H1 (cell line): ENCODE data around the gene GPNMB. TPM values are rescaled to one million over a fixed set of nuclear protein-coding genes. Genes with fewer than 3 reads are reported as not detected.

Source experiments
- CTCF ChIA-PET: fragments of 300-600 bp; sonication (Branson Sonifier 250); formaldehyde crosslinking; loops from one replicate; lab custom pipeline; 2021; ENCODE audit not compliant: partially characterized antibody; lab: Charles Lee
- POLR2A ChIA-PET: fragments of 300-600 bp; sonication (Branson Sonifier 250); formaldehyde crosslinking; loops from one replicate; lab custom pipeline; 2021; ENCODE audit warnings: inconsistent platforms; ENCODE audit not compliant: partially characterized antibody; lab: Charles Lee
- DNase-seq, 2 experiments: peaks; one replicate each; pipeline versions ENCODE4 v3.0.0 to v3.0.0-alpha.2; 2010 to 2022; ENCODE audit warnings: low spot score in 2 of 2, low read depth in 1 of 2, mixed read lengths in 1 of 2
- FAIRE-seq: peaks from 2 replicates; lab custom pipeline; 2011; peaks lifted over from hg19 to GRCh38; lab: Jason Lieb, UNC
- H2AFZ ChIP-seq: 2 replicates; pipeline ENCODE4 v1.8.1; 2012; ENCODE audit warnings: low read length, inconsistent platforms
- H2AK5ac ChIP-seq: 2 replicates; pipeline ENCODE4 v1.6.1; 2013; ENCODE audit warnings: low read depth, low read length
- H2BK120ac ChIP-seq: replicated peaks from 2 replicates; pipeline ENCODE3; 2013; ENCODE audit warnings: low read depth, low read length, inconsistent platforms
- H2BK12ac ChIP-seq: 2 replicates; pipeline ENCODE4 v1.6.1; 2013; ENCODE audit warnings: low read depth, low read length
- H2BK15ac ChIP-seq: 2 replicates; pipeline ENCODE4 v1.6.1; 2013; ENCODE audit warnings: low read length
- H2BK20ac ChIP-seq: 2 replicates; pipeline ENCODE4 v1.6.1; 2013; ENCODE audit warnings: low read length
- H2BK5ac ChIP-seq: 2 replicates; pipeline ENCODE4 v1.6.1; 2013; ENCODE audit warnings: low read depth, low read length
- H3K14ac ChIP-seq: 2 replicates; pipeline ENCODE4 v1.6.1; 2013; ENCODE audit warnings: inconsistent platforms; ENCODE audit not compliant: insufficient read length
- H3K18ac ChIP-seq: 2 replicates; pipeline ENCODE4 v1.6.1; 2013; ENCODE audit warnings: low read length; ENCODE audit errors: extremely low read depth
- H3K23ac ChIP-seq: 2 replicates; pipeline ENCODE4 v1.6.1; 2013; ENCODE audit warnings: inconsistent platforms; ENCODE audit not compliant: insufficient read length
- H3K23me2 ChIP-seq: 2 replicates; pipeline ENCODE4 v1.6.1; 2013; ENCODE audit warnings: low read depth, low read length
- H3K27ac ChIP-seq: 2 replicates; pipeline ENCODE4 v1.6.1; 2011; ENCODE audit warnings: low read depth, low read length, inconsistent platforms
- H3K27me3 ChIP-seq, 4 experiments: replicated peaks in 1 of 4; 1 replicate in 1 of 4; 2 replicates in 3 of 4; pipeline versions ENCODE4 v1.6.1 to v1.8.1; 2011 to 2013; ENCODE audit warnings: low read length in 3 of 4, mild to moderate bottlenecking in 3 of 4, inconsistent platforms in 2 of 4, mixed read lengths in 2 of 4, moderate library complexity in 1 of 4; ENCODE audit not compliant: control insufficient read depth in 3 of 4, insufficient read depth in 3 of 4; ENCODE audit errors: extremely low read depth in 1 of 4
- H3K36me3 ChIP-seq, 4 experiments: 2 replicates each; pipeline versions ENCODE4 v1.6.1 to v1.8.1; 2011 to 2013; ENCODE audit warnings: mild to moderate bottlenecking in 4 of 4, low read length in 3 of 4, moderate library complexity in 2 of 4, control low read depth in 1 of 4, inconsistent platforms in 1 of 4; ENCODE audit not compliant: insufficient read depth in 4 of 4, control insufficient read depth in 2 of 4
- H3K4ac ChIP-seq: replicated peaks from 2 replicates; pipeline ENCODE3; 2013; ENCODE audit warnings: low read length, low read depth, mixed read lengths, inconsistent platforms; ENCODE audit not compliant: insufficient read length
- H3K4me1 ChIP-seq, 4 experiments: replicated peaks in 1 of 4; 1 replicate in 1 of 4; 2 replicates in 3 of 4; pipeline versions ENCODE4 v1.6.1 to v1.8.1; 2011 to 2013; ENCODE audit warnings: low read length in 3 of 4, inconsistent platforms in 2 of 4, mixed read lengths in 1 of 4; ENCODE audit not compliant: insufficient read depth in 4 of 4, control insufficient read depth in 3 of 4
- H3K4me2 ChIP-seq, 2 experiments: 2 replicates each; pipeline versions ENCODE4 v1.6.1 to v1.8.1; 2011 to 2013; ENCODE audit warnings: low read depth in 2 of 2, low read length in 2 of 2, control low read depth in 1 of 2, inconsistent platforms in 1 of 2, mild to moderate bottlenecking in 1 of 2; ENCODE audit not compliant: insufficient read depth in 1 of 2
- H3K4me3 ChIP-seq, 4 experiments: fragments of 200-600, 300-600 bp in 1 of 4; sonication (generic), shearing (Covaris generic), sonication (Bioruptor Twin) in 1 of 4; 2 replicates each; pipeline versions ENCODE4 v1.5.1 to v1.8.1; 2011 to 2016; ENCODE audit warnings: low read length in 4 of 4, low read depth in 3 of 4, control low read depth in 2 of 4, inconsistent platforms in 2 of 4, mild to moderate bottlenecking in 2 of 4, mixed read lengths in 1 of 4, moderate library complexity in 1 of 4; ENCODE audit not compliant: insufficient read depth in 2 of 4; ENCODE audit errors: extremely low read depth in 1 of 4
- H3K56ac ChIP-seq: replicated peaks from 2 replicates; pipeline ENCODE3; 2013; ENCODE audit warnings: low read depth, mild to moderate bottlenecking, mixed read lengths, low read length, inconsistent platforms; ENCODE audit not compliant: insufficient read length
- H3K79me1 ChIP-seq: 2 replicates; pipeline ENCODE4 v1.6.1; 2013; ENCODE audit warnings: low read depth, low read length, control low read depth
- H3K79me2 ChIP-seq, 2 experiments: 2 replicates each; pipeline versions ENCODE4 v1.6.1 to v1.8.1; 2012 to 2013; ENCODE audit warnings: low read length in 2 of 2, mild to moderate bottlenecking in 2 of 2, inconsistent platforms in 1 of 2; ENCODE audit not compliant: insufficient read depth in 2 of 2, control insufficient read depth in 1 of 2
- H3K9ac ChIP-seq, 4 experiments: replicated peaks in 1 of 4; 1 replicate in 1 of 4; 2 replicates in 3 of 4; pipeline versions ENCODE4 v1.6.1 to v1.8.1; 2011 to 2013; ENCODE audit warnings: low read depth in 3 of 4, low read length in 3 of 4, control low read depth in 2 of 4, mild to moderate bottlenecking in 2 of 4, moderate library complexity in 2 of 4, inconsistent platforms in 1 of 4; ENCODE audit errors: extremely low read depth in 1 of 4
- H3K9me3 ChIP-seq, 2 experiments: 2 replicates each; pipeline versions ENCODE4 v1.6.1 to v1.8.1; 2012 to 2013; ENCODE audit warnings: mild to moderate bottlenecking in 2 of 2, moderate library complexity in 2 of 2, control low read depth in 1 of 2, inconsistent platforms in 1 of 2, low read depth in 1 of 2, low read length in 1 of 2, mixed read lengths in 1 of 2; ENCODE audit not compliant: insufficient read depth in 2 of 2
- H4K20me1 ChIP-seq, 2 experiments: replicated peaks in 1 of 2; 2 replicates each; pipeline versions ENCODE3 to v1.8.1; 2011 to 2013; ENCODE audit warnings: inconsistent platforms in 2 of 2, low read length in 2 of 2, mild to moderate bottlenecking in 1 of 2; ENCODE audit not compliant: insufficient read depth in 2 of 2, control insufficient read depth in 1 of 2
- H4K5ac ChIP-seq: 2 replicates; pipeline ENCODE4 v1.6.1; 2013; ENCODE audit warnings: low read length, low read depth, mixed read lengths, inconsistent platforms; ENCODE audit not compliant: insufficient read length
- H4K8ac ChIP-seq: 2 replicates; pipeline ENCODE4 v1.8.0; 2013; ENCODE audit warnings: mild to moderate bottlenecking, moderate library complexity, low read length, inconsistent platforms; ENCODE audit not compliant: insufficient read depth; ENCODE audit errors: extremely low read depth
- H4K91ac ChIP-seq: replicated peaks from 2 replicates; pipeline ENCODE3; 2013; ENCODE audit warnings: low read length, mixed read lengths, inconsistent platforms; ENCODE audit not compliant: insufficient read length
- BCL11A ChIP-seq, 2 experiments: IDR thresholded peaks; one replicate each; pipeline ENCODE4 v1.6.1; 2011; ENCODE audit warnings: low read depth in 2 of 2, low read length in 2 of 2, mild to moderate bottlenecking in 2 of 2
- CBX8 ChIP-seq: fragments of 300-800, 300-1000 bp; sonication (generic); IDR thresholded peaks from 2 replicates; pipeline ENCODE4 v1.7.1; 2016; ENCODE audit warnings: low read depth, low read length, borderline replicate concordance
- CHD1 ChIP-seq: IDR thresholded peaks from 2 replicates; pipeline ENCODE4 v1.6.1; 2012; ENCODE audit warnings: low read depth, low read length, improper control_type of control experiment
- CHD2 ChIP-seq: IDR thresholded peaks from 2 replicates; pipeline ENCODE4 v1.6.1; 2012; ENCODE audit warnings: low read length, improper control_type of control experiment
- EZH2 ChIP-seq: fragments of 200-600 bp; sonication (generic); IDR thresholded peaks from 2 replicates; pipeline ENCODE4 v1.7.1; 2012; ENCODE audit warnings: low read depth, mild to moderate bottlenecking, moderate library complexity, low read length, inconsistent platforms; ENCODE audit not compliant: severe bottlenecking
- FOSL1 ChIP-seq: IDR thresholded peaks from 2 replicates; pipeline ENCODE4 v1.6.1; 2011; ENCODE audit warnings: mild to moderate bottlenecking, low read depth, low read length, moderate library complexity; ENCODE audit not compliant: insufficient read depth
- HDAC2 ChIP-seq, 2 experiments: fragments of 300-600 bp in 1 of 2; sonication (generic) in 1 of 2; IDR thresholded peaks; 2 replicates each; pipeline ENCODE4 v1.6.1; 2011 to 2012; ENCODE audit warnings: low read depth in 2 of 2, low read length in 2 of 2, mild to moderate bottlenecking in 2 of 2, moderate library complexity in 2 of 2, borderline replicate concordance in 1 of 2, inconsistent platforms in 1 of 2
- JUN ChIP-seq: IDR thresholded peaks from 2 replicates; pipeline ENCODE4 v1.6.1; 2011; ENCODE audit warnings: low read depth, mild to moderate bottlenecking, improper control_type of control experiment, low read length
- NRF1 ChIP-seq: IDR thresholded peaks from 2 replicates; pipeline ENCODE4 v1.6.1; 2011; ENCODE audit warnings: mild to moderate bottlenecking, low read depth, low read length, improper control_type of control experiment
- SRF ChIP-seq: IDR thresholded peaks from 2 replicates; pipeline ENCODE4 v1.6.1; 2011; ENCODE audit warnings: mild to moderate bottlenecking, low read depth, low read length, moderate library complexity
- SUZ12 ChIP-seq: fragments of 200-600 bp; sonication (generic); IDR thresholded peaks from 2 replicates; pipeline ENCODE4 v1.6.1; 2012; ENCODE audit warnings: mild to moderate bottlenecking, inconsistent platforms, low read length, moderate library complexity, mixed read lengths
- TCF12 ChIP-seq: IDR thresholded peaks from 2 replicates; pipeline ENCODE4 v1.6.1; 2011; ENCODE audit warnings: low read depth, mild to moderate bottlenecking, low read length
- WGBS, 2 experiments: shearing (Covaris generic) in 1 of 2; methylation state at CpG; one replicate each; pipeline versions ENCODE4 v1.1.6 to v1.1.7; 2013 to 2015; ENCODE audit warnings: low lambda C conversion rate in 2 of 2, mixed read lengths in 2 of 2, inconsistent platforms in 1 of 2, low coverage in 1 of 2, missing lambda C conversion rate in 1 of 2; ENCODE audit not compliant: insufficient replicate concordance in 2 of 2, insufficient coverage in 1 of 2, insufficient read length in 1 of 2; ENCODE audit errors: extremely low coverage in 1 of 2, missing lambda C conversion rate in 1 of 2; 5-methylcytosine and 5-hydroxymethylcytosine counted together
- polyA plus RNA-seq, 7 experiments: library from polyadenylated mRNA; depleted of rRNA in 3 of 7; stranded (reverse) in 5 of 7; unstranded in 2 of 7; fragments of >200 nt in 5 of 7; fragments of 200-250 nt in 2 of 7; gene quantifications; 1 replicate in 5 of 7; 2 replicates in 1 of 7; 4 replicates in 1 of 7; pipeline versions ENCODE4 v1.2.1 to v1.2.3, GENCODE V29; 2011 to 2013; ENCODE audit warnings: missing spikeins in 2 of 7, mixed read lengths in 2 of 7
- total RNA-seq: library from RNA; stranded (reverse); fragmentation: NEBNext Ultra II Directional; extraction: Animal tissue kit (Norgen Biotek cat#: 25700); gene quantifications from 2 replicates; pipeline ENCODE4 v1.2.1, GENCODE V29; 2021

GPNMB gene
- total and polyA plus RNA-seq, 2 of the 8 experiments (the other 6 are each of a cell fraction or from before 2014, with no cell fraction given) = 1.1 to 1.4 TPM

GRCh38 chr7:23226844-23227450 lies 19.6 kb upstream of the GPNMB start:
- no peak for DNase-seq
- no peak for FAIRE-seq
- CTCF ChIA-PET = interaction anchor here (1.0 to 1.6 kb wide), 9 partner anchors 9 to 327 kb away, joined by 3 to 9 read pairs (median 4); no protein-coding TSS in a partner anchor
- TF ChIP-seq TCF12 = no peak
- no peak for TF ChIP-seq SRF
- no peak for TF ChIP-seq HDAC2 (IDR thresholded peaks at IDR 0.05; ENCODE audit: borderline replicate concordance in 1 of 2, low read depth in 2 of 2, low read length in 2 of 2)
- no peak for TF ChIP-seq CHD1
- no peak for TF ChIP-seq CBX8
- TF ChIP-seq NRF1 = no peak
- no peak for TF ChIP-seq FOSL1
- TF ChIP-seq SUZ12 = no peak
- TF ChIP-seq CHD2 = no peak
- TF ChIP-seq JUN = no peak
- no peak for TF ChIP-seq BCL11A (IDR thresholded peaks at IDR 0.05; ENCODE audit: low read depth in 2 of 2, low read length in 2 of 2)
- TF ChIP-seq EZH2 = no peak

More at GRCh38 chr7:23226844-23227450, 19.6 kb upstream of the GPNMB start:
- Histone ChIP-seq H2BK5ac (no peak overlapping the region), H4K8ac (no peak overlapping the region), H3K79me1 (no peaks in the 10 kb centered on the region), H2BK20ac (no peak overlapping the region), H3K14ac (no peak overlapping the region), H3K4me3 (no peak overlapping the region), H3K4me1 (no peaks in the 10 kb centered on the region), H2BK15ac (no peak overlapping the region), H2BK120ac (no peak overlapping the region), H3K23me2 (no peaks in the 10 kb centered on the region), H2AFZ (no peak overlapping the region), H3K18ac (no peak overlapping the region), H3K9me3 (no peaks in the 10 kb centered on the region), H4K20me1 (no peaks in the 10 kb centered on the region), H3K27ac (no peak overlapping the region), H3K4me2 (no peak overlapping the region), H2BK12ac (no peak overlapping the region), H3K9ac (no peak overlapping the region), H3K23ac (no peak overlapping the region), H3K27me3 (no peaks in the 10 kb centered on the region; a peak in 1 of 7 replicates), H3K4ac (no peak overlapping the region), H2AK5ac (no peak overlapping the region), H3K79me2 (no peaks in the 10 kb centered on the region), H4K5ac (no peak overlapping the region), H3K36me3 (no peaks in the 10 kb centered on the region), H3K56ac (no peak overlapping the region), H4K91ac (no peak overlapping the region)
- 82% methylated on average over 4 of the region's 4 CpGs; no CpG with 5 or more reads in 1 of the 2 experiments for WGBS, 2 experiments
- POLR2A ChIA-PET = interaction anchor here (0.6 kb wide), 1 partner anchor 46 kb away, joined by 3 read pairs; no protein-coding TSS in a partner anchor
